ENCODE results near the gene INPP5K.

Gene INPP5K

GRCh38 chr17:1553354-1554266, 37.2 kb upstream of the INPP5K start:
- no peak overlapping the region for H4K8ac ChIP-seq (ENCODE audit: low read length)
- peaks cover 48% of the 10 kb centered on the region for H3K79me1 ChIP-seq (replicated peaks; ENCODE audit: low read length, poor library complexity, severe bottlenecking)
- no peak overlapping the region for H2AFZ ChIP-seq (ENCODE audit: low read depth, low read length)
- no peaks in the 10 kb centered on the region for H3K27me3 ChIP-seq (ENCODE audit: control insufficient read depth in 1 of 2, insufficient read depth in 1 of 2, low read length in 2 of 2)
- no peak overlapping the region for H2AK5ac ChIP-seq (ENCODE audit: low read length, severe bottlenecking)
- no peak overlapping the region for H3K4me2 ChIP-seq (ENCODE audit: low read length, poor library complexity, severe bottlenecking)
- peaks cover 8% of the 10 kb centered on the region for H3K4me1 ChIP-seq (ENCODE audit: control insufficient read depth, insufficient read depth, low read depth, low read length)
- H3K9ac ChIP-seq (ENCODE audit: low read length) = no peak overlapping the region
- WGBS = 89% methylated on average over 12 of the region's 12 CpGs
- no peak overlapping the region for H4K91ac ChIP-seq (ENCODE audit: low read length)
- H3K27ac ChIP-seq (ENCODE audit: low read length, poor library complexity, severe bottlenecking) = no peak overlapping the region
- H3K36me3 ChIP-seq (ENCODE audit: control insufficient read depth in 1 of 2, insufficient read depth in 2 of 2, low read depth in 1 of 2, low read length in 2 of 2) = peaks cover 55 to 64% of the 10 kb centered on the region in 2 experiments
- no peak overlapping the region for H2BK15ac ChIP-seq (ENCODE audit: low read depth, poor library complexity, severe bottlenecking)
- no peak overlapping the region for H3K4ac ChIP-seq (ENCODE audit: low read depth in 1 of 2, low read length in 2 of 2)
- H2BK120ac ChIP-seq (ENCODE audit: low read depth, low read length) = no peak overlapping the region
- H3K18ac ChIP-seq (ENCODE audit: low read depth in 1 of 2, low read length in 2 of 2) = no peak overlapping the region
- H3K14ac ChIP-seq (ENCODE audit: low read length in 2 of 2) = no peak overlapping the region
- H3K23ac ChIP-seq (ENCODE audit: low read length in 2 of 2) = no peak overlapping the region
- H2BK12ac ChIP-seq (ENCODE audit: low read length in 2 of 2) = no peak overlapping the region
- H3K4me3 ChIP-seq (ENCODE audit: insufficient read depth in 1 of 2, low read depth in 1 of 2, low read length in 2 of 2) = no peak overlapping the region
- H3K9me3 ChIP-seq (ENCODE audit: control insufficient read depth, low read length) = no peaks in the 10 kb centered on the region
- no peak for DNase-seq
- H2BK5ac ChIP-seq (ENCODE audit: low read depth, low read length, poor library complexity, severe bottlenecking) = no peak overlapping the region

GRCh38 chr17:1552932-1553331, 36.5 kb upstream of the INPP5K start:
- Histone ChIP-seq H3K4me2 (ENCODE audit: low read length, poor library complexity, severe bottlenecking) (no peak overlapping the region), H3K4me1 (ENCODE audit: control insufficient read depth, insufficient read depth, low read depth, low read length) (peaks cover 8% of the 10 kb centered on the region), H3K23ac (ENCODE audit: low read length in 2 of 2) (no peak overlapping the region), H2AK5ac (ENCODE audit: low read length, severe bottlenecking) (no peak overlapping the region), H4K91ac (ENCODE audit: low read length) (no peak overlapping the region), H2BK15ac (ENCODE audit: low read depth, poor library complexity, severe bottlenecking) (no peak overlapping the region), H3K18ac (ENCODE audit: low read depth in 1 of 2, low read length in 2 of 2) (no peak overlapping the region), H3K4me3 (ENCODE audit: insufficient read depth in 1 of 2, low read depth in 1 of 2, low read length in 2 of 2) (no peak overlapping the region), H3K27me3 (ENCODE audit: control insufficient read depth in 1 of 2, insufficient read depth in 1 of 2, low read length in 2 of 2) (no peaks in the 10 kb centered on the region), H2BK12ac (ENCODE audit: low read length in 2 of 2) (no peak overlapping the region), H3K27ac (ENCODE audit: low read length, poor library complexity, severe bottlenecking) (no peak overlapping the region), H2BK120ac (ENCODE audit: low read depth, low read length) (no peak overlapping the region), H3K4ac (ENCODE audit: low read depth in 1 of 2, low read length in 2 of 2) (no peak overlapping the region), H3K36me3 (ENCODE audit: control insufficient read depth in 1 of 2, insufficient read depth in 2 of 2, low read depth in 1 of 2, low read length in 2 of 2) (peaks cover 61 to 71% of the 10 kb centered on the region in 2 experiments), H2AFZ (ENCODE audit: low read depth, low read length) (no peak overlapping the region), H3K9ac (ENCODE audit: low read length) (no peak overlapping the region), H3K9me3 (ENCODE audit: control insufficient read depth, low read length) (no peaks in the 10 kb centered on the region), H3K79me1 (replicated peaks; ENCODE audit: low read length, poor library complexity, severe bottlenecking) (peaks cover 55% of the 10 kb centered on the region), H2BK5ac (ENCODE audit: low read depth, low read length, poor library complexity, severe bottlenecking) (no peak overlapping the region), H3K14ac (ENCODE audit: low read length in 2 of 2) (no peak overlapping the region), H4K8ac (ENCODE audit: low read length) (no peak overlapping the region)
- DNase-seq = no peak
- WGBS = 95% methylated on average over 11 of the region's 11 CpGs

- Histone ChIP-seq H4K8ac (ENCODE audit: low read length) (no peak overlapping the region), H3K18ac (ENCODE audit: low read depth in 1 of 2, low read length in 2 of 2) (no peak overlapping the region), H3K4me3 (ENCODE audit: insufficient read depth in 1 of 2, low read depth in 1 of 2, low read length in 2 of 2) (no peak overlapping the region), H2BK5ac (ENCODE audit: low read depth, low read length, poor library complexity, severe bottlenecking) (no peak overlapping the region), H2AFZ (ENCODE audit: low read depth, low read length) (no peak overlapping the region), H3K36me3 (ENCODE audit: control insufficient read depth in 1 of 2, insufficient read depth in 2 of 2, low read depth in 1 of 2, low read length in 2 of 2) (peaks cover 57 to 78% of the 10 kb centered on the region in 2 experiments), H3K4me1 (ENCODE audit: control insufficient read depth, insufficient read depth, low read depth, low read length) (peaks cover 2% of the 10 kb centered on the region), H2AK5ac (ENCODE audit: low read length, severe bottlenecking) (no peak overlapping the region), H2BK15ac (ENCODE audit: low read depth, poor library complexity, severe bottlenecking) (no peak overlapping the region), H3K9ac (ENCODE audit: low read length) (no peak overlapping the region), H3K4ac (ENCODE audit: low read depth in 1 of 2, low read length in 2 of 2) (no peak overlapping the region), H2BK12ac (ENCODE audit: low read length in 2 of 2) (no peak overlapping the region), H4K91ac (ENCODE audit: low read length) (no peak overlapping the region), H2BK120ac (ENCODE audit: low read depth, low read length) (no peak overlapping the region), H3K27me3 (ENCODE audit: control insufficient read depth in 1 of 2, insufficient read depth in 1 of 2, low read length in 2 of 2) (no peaks in the 10 kb centered on the region), H3K9me3 (ENCODE audit: control insufficient read depth, low read length) (no peaks in the 10 kb centered on the region), H3K27ac (ENCODE audit: low read length, poor library complexity, severe bottlenecking) (no peak overlapping the region), H3K79me1 (replicated peaks; ENCODE audit: low read length, poor library complexity, severe bottlenecking) (peaks cover 46% of the 10 kb centered on the region), H3K14ac (ENCODE audit: low read length in 2 of 2) (no peak overlapping the region), H3K23ac (ENCODE audit: low read length in 2 of 2) (no peak overlapping the region), H3K4me2 (ENCODE audit: low read length, poor library complexity, severe bottlenecking) (no peak overlapping the region)
- whole genome bisulfite sequencing = 100% methylated on average over 12 of the region's 12 CpGs
- DNase-seq = no peak
Measured at GRCh38 chr17:1551741-1552140, 35.3 kb upstream of the INPP5K start.

- Histone ChIP-seq H3K4ac (ENCODE audit: low read depth in 1 of 2, low read length in 2 of 2) (no peak overlapping the region), H2BK120ac (ENCODE audit: low read depth, low read length) (no peak overlapping the region), H4K91ac (ENCODE audit: low read length) (no peak overlapping the region), H3K4me3 (ENCODE audit: insufficient read depth in 1 of 2, low read depth in 1 of 2, low read length in 2 of 2) (no peak overlapping the region), H2AK5ac (ENCODE audit: low read length, severe bottlenecking) (no peak overlapping the region), H3K23ac (ENCODE audit: low read length in 2 of 2) (no peak overlapping the region), H3K9me3 (ENCODE audit: control insufficient read depth, low read length) (no peaks in the 10 kb centered on the region), H3K79me1 (replicated peaks; ENCODE audit: low read length, poor library complexity, severe bottlenecking) (peaks cover 37% of the 10 kb centered on the region), H3K14ac (ENCODE audit: low read length in 2 of 2) (no peak overlapping the region), H3K36me3 (ENCODE audit: control insufficient read depth in 1 of 2, insufficient read depth in 2 of 2, low read depth in 1 of 2, low read length in 2 of 2) (peaks cover 51 to 87% of the 10 kb centered on the region in 2 experiments), H3K18ac (ENCODE audit: low read depth in 1 of 2, low read length in 2 of 2) (no peak overlapping the region), H2BK12ac (ENCODE audit: low read length in 2 of 2) (no peak overlapping the region), H2BK15ac (ENCODE audit: low read depth, poor library complexity, severe bottlenecking) (no peak overlapping the region), H3K27me3 (ENCODE audit: control insufficient read depth in 1 of 2, insufficient read depth in 1 of 2, low read length in 2 of 2) (no peaks in the 10 kb centered on the region), H3K27ac (ENCODE audit: low read length, poor library complexity, severe bottlenecking) (no peak overlapping the region), H3K9ac (ENCODE audit: low read length) (no peak overlapping the region), H2BK5ac (ENCODE audit: low read depth, low read length, poor library complexity, severe bottlenecking) (no peak overlapping the region), H3K4me2 (ENCODE audit: low read length, poor library complexity, severe bottlenecking) (no peak overlapping the region), H2AFZ (ENCODE audit: low read depth, low read length) (no peak overlapping the region), H3K4me1 (ENCODE audit: control insufficient read depth, insufficient read depth, low read depth, low read length) (peaks cover 3% of the 10 kb centered on the region), H4K8ac (ENCODE audit: low read length) (no peak overlapping the region)
- DNase-seq = no peak
- 98% methylated on average over 18 of the region's 18 CpGs for WGBS
Measured at GRCh38 chr17:1548032-1548431, 31.6 kb upstream of the INPP5K start.

Data from mesenchymal stem cell (in vitro differentiated cells and primary cell).